Ishikawa (cell line): ENCODE data around the gene ASIC3.

Source experiments
- CEBPB ChIP-seq: IDR thresholded peaks from 2 replicates; pipeline ENCODE4 v1.6.1; 2012
- CREB1 ChIP-seq: IDR thresholded peaks from 2 replicates; pipeline ENCODE4 v1.6.1; 2012; ENCODE audit warnings: low read depth
- EGR1 ChIP-seq: IDR thresholded peaks from 2 replicates; pipeline ENCODE4 v1.6.1; 2012
- EP300 ChIP-seq: IDR thresholded peaks from 2 replicates; pipeline ENCODE4 v1.6.1; 2012; ENCODE audit warnings: borderline replicate concordance
- NFIC ChIP-seq: IDR thresholded peaks from 2 replicates; pipeline ENCODE4 v1.6.1; 2012
- RAD21 ChIP-seq: IDR thresholded peaks from 2 replicates; pipeline ENCODE4 v1.6.1; 2012; ENCODE audit warnings: low read depth
- TAF1 ChIP-seq: IDR thresholded peaks from 2 replicates; pipeline ENCODE4 v1.6.1; 2012; ENCODE audit warnings: low read depth, mild to moderate bottlenecking
- TCF12 ChIP-seq: IDR thresholded peaks from 2 replicates; pipeline ENCODE4 v1.6.1; 2012; ENCODE audit warnings: low read depth
- TEAD4 ChIP-seq: IDR thresholded peaks from 2 replicates; pipeline ENCODE4 v1.6.1; 2012
- YY1 ChIP-seq: IDR thresholded peaks from 2 replicates; pipeline ENCODE4 v1.6.1; 2012; ENCODE audit warnings: low read depth
- ZBTB7A ChIP-seq: IDR thresholded peaks from 2 replicates; pipeline ENCODE4 v1.6.1; 2012; ENCODE audit warnings: low read depth
- TF ChIP-seq, protein P1 (sequence below): IDR thresholded peaks from 2 replicates; pipeline ENCODE4 v1.6.1; 2012; ENCODE audit warnings: low read depth, mild to moderate bottlenecking
- TF ChIP-seq, protein P2 (sequence below): IDR thresholded peaks from 2 replicates; pipeline ENCODE4 v1.6.1; 2012
- TF ChIP-seq, protein P3 (sequence below): IDR thresholded peaks from 2 replicates; pipeline ENCODE4 v1.6.1; 2012

ASIC3 gene

DNA sequence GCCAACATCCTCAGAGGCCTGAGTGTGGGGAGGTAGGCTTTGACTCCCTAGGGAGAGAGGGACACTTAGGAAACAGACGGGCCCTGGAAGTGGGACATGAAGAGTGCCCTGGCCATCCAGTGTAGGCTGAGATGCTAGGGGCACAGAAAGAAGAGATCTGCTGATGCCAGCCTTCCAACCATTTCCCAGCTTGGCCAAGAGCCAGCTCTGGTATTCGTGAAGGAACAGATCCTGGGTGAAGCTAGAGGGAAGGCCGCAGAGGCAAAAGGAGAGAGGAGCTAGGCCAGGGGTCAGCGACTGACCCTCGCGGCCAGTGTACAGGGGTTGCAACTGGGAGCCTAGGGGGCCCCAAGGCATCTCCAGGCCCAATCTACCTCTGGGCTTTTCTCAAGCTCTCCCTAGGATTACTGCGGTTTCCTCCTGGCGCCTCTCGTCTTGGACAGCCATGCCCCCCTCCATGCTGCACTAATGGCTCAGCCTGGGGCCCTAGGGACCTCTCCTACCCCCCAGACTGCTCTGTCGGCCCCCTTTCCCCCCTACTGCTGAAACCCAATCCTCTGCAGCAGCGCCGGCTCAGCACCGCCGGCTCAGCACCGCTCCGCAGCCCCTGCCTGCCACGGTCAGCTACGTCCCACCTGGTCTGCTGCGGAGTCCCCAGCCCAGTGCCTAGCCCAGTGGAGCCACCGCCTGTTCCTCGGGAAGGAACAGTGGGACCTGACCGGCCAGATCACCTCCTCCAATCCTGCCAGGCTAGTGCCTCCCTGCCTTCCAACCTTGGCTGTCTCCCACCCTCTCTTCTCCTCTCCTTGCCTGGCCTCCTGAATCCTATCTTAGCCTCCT, at the start of gene ASIC3:
Gene ASIC3, plus strand, starts transcription at position 556 of the 840 bp plus-strand sequence. CDS start 355 bp downstream, outside the sequence.
- no peak for TF ChIP-seq EP300

DNA sequence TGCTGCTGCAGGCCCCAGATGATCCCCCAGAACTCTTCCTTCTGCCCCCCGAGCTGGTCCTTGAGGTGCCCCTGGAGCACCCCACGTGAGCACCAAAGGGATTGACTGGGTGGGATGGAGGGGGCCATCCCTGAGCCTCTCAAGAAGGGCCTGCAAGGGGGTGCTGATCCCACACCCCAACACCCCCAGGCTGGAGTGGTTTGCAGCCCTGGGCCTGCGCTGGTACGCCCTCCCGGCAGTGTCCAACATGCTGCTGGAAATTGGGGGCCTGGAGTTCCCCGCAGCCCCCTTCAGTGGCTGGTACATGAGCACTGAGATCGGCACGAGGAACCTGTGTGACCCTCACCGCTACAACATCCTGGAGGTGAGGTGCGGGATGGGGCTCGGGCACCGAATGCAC, 49.3 kb upstream of the ASIC3 start:
- TF ChIP-seq, protein P1, sequence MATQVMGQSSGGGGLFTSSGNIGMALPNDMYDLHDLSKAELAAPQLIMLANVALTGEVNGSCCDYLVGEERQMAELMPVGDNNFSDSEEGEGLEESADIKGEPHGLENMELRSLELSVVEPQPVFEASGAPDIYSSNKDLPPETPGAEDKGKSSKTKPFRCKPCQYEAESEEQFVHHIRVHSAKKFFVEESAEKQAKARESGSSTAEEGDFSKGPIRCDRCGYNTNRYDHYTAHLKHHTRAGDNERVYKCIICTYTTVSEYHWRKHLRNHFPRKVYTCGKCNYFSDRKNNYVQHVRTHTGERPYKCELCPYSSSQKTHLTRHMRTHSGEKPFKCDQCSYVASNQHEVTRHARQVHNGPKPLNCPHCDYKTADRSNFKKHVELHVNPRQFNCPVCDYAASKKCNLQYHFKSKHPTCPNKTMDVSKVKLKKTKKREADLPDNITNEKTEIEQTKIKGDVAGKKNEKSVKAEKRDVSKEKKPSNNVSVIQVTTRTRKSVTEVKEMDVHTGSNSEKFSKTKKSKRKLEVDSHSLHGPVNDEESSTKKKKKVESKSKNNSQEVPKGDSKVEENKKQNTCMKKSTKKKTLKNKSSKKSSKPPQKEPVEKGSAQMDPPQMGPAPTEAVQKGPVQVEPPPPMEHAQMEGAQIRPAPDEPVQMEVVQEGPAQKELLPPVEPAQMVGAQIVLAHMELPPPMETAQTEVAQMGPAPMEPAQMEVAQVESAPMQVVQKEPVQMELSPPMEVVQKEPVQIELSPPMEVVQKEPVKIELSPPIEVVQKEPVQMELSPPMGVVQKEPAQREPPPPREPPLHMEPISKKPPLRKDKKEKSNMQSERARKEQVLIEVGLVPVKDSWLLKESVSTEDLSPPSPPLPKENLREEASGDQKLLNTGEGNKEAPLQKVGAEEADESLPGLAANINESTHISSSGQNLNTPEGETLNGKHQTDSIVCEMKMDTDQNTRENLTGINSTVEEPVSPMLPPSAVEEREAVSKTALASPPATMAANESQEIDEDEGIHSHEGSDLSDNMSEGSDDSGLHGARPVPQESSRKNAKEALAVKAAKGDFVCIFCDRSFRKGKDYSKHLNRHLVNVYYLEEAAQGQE, result no peak

DNA sequence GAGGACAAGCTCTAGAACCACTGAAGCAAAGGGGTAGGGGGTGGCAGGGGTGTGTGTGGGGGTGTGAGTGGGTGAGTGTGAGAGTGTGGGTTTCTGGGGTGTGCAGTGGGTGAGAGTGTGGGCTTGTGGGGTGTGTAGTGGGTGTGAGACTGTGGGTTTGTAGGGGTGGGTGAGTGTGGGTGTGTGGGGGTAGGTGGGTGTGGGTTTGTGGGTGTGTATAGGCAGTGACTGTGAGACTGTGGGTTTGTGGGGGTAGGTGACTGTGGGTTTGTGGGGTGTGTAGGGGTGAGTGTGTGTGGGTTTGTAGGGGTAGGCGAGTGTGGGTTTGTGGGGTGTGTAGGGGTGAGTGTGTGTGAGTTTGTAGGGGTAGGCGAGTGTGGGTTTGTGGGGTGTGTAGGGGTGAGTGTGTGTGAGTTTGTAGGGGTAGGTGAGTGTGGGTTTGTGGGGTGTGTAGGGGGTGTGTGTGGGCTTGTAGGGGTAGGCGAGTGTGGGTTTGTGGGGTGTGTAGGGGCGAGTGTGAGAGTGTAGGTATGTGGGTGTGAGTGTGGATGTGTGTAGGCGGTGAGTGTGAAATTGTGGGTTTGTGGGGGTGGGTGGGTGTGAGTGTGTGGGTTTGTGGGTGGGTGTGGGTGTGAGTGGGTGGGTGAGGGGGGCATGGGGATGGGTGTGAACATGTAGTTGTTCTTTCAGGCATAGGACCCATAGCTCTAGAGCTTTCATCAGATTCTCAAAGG, 48.7 kb upstream of the ASIC3 start:
- TF ChIP-seq, protein P2, sequence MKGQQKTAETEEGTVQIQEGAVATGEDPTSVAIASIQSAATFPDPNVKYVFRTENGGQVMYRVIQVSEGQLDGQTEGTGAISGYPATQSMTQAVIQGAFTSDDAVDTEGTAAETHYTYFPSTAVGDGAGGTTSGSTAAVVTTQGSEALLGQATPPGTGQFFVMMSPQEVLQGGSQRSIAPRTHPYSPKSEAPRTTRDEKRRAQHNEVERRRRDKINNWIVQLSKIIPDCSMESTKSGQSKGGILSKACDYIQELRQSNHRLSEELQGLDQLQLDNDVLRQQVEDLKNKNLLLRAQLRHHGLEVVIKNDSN, result no peak
- TF ChIP-seq ZBTB7A (no peak), TCF12 (no peak), NFIC (no peak), EP300 (no peak), EGR1 (no peak)
- TF ChIP-seq, protein P3, sequence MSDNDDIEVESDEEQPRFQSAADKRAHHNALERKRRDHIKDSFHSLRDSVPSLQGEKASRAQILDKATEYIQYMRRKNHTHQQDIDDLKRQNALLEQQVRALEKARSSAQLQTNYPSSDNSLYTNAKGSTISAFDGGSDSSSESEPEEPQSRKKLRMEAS, result no peak

DNA sequence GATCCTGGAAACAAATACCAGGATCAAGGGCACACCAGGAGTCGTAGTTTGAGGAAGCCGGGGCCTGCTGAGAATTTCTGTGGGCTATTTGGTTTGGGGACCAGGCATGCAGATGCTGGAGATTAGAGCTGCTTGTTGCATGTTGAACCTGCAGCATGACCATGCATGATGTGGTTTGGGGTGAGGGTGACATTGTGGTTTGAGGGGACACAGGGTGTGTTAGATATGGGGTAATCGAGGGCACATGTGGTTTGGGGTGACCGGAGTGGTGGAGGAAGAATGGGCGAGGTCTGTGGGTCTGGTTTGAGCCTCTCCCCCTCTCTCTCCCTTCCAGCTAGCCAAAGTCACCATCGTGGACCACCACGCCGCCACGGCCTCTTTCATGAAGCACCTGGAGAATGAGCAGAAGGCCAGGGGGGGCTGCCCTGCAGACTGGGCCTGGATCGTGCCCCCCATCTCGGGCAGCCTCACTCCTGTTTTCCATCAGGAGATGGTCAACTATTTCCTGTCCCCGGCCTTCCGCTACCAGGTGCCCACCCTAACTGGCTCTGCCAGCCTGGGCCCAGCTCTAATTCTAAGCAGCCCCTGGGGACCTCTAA, 47.3 kb upstream of the ASIC3 start:
- TF ChIP-seq NFIC (no peak), EGR1 (no peak), EP300 (no peak)

DNA sequence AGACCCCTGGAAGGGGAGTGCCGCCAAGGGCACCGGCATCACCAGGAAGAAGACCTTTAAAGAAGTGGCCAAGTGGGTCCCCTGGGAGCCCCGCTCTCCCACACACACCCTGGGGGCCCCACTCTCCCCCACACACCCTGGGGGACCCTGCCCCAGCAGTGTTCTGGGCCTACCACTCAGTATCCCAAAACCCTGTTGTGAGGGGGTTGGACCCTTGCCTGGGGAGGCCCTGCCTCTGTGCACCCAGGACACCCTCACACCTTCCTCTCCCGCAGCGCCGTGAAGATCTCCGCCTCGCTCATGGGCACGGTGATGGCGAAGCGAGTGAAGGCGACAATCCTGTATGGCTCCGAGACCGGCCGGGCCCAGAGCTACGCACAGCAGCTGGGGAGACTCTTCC, 46.8 kb upstream of the ASIC3 start:
- TF ChIP-seq RAD21 (no peak), EP300 (no peak), CREB1 (no peak), YY1 (no peak), ZBTB7A (no peak), TCF12 (no peak), CEBPB (no peak), EGR1 (no peak), NFIC (no peak)
- TF ChIP-seq, protein P2, result no peak
- TF ChIP-seq, protein P1, result no peak
- TF ChIP-seq, protein P3, result no peak

DNA sequence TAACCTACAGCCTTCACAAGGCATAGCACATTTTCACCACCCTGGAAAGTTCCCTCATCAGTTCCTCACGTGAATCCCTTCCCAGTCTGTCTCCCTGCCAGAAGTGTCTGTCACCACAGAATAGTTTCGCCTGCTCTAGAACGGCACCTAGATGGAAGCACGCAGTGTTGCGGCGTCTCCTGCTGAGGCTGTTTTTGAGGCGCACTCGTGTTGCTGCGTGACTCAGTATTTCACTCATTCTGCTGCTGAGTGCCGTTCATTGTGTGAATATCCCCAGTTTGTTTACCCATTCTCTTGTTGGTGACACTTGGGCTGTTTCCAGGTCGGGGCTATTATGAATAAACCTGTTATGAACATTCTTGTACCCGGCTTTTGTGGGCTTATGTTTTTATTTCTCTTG, 44.8 kb upstream of the ASIC3 start:
- TF ChIP-seq EGR1, result no peak
- TF ChIP-seq YY1, result no peak
- TF ChIP-seq, protein P1, result no peak
- no peak for TF ChIP-seq TEAD4
- TF ChIP-seq, protein P2, result no peak
- no peak for TF ChIP-seq RAD21
- no peak for TF ChIP-seq TAF1
- no peak for TF ChIP-seq CEBPB
- no peak for TF ChIP-seq EP300
- TF ChIP-seq NFIC, result no peak
